ENCODE data around the gene TARBP1.

DNA sequence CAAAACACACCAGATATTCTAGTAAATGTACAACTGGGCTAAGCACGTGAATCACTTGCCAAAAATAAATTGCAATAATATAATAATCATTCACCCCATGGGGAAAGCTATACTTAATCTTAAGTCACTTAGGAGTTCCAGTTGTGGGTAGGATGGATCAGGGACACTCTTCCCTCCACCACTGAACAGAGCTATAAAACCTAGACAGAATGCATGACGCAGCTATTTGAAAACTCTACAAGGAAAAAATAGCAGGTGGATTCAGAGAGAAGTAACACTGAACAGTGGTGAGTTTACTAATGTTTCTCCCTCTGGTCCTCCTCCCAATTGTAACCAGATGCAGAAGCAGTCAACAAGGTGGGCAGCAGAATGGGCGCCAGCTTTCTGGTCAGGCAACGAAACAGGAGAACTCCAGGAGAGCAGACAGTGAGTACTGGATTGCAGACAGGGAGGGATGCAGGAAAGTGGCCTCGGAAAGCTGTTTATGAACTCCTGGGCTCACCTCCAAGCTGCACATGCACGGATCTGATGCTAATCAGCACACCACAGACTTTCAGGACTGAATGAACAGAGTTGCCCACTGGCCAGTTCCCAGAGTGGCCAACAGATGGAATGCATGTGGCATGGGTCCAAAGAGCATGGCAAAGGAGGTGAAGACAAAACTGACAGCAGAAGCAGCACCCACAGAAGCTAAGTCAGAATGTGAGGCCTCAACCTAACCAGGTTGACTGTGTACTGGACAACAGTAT lies 41.4 kb downstream of the TARBP1 start:
- TF ChIP-seq, protein P1, sequence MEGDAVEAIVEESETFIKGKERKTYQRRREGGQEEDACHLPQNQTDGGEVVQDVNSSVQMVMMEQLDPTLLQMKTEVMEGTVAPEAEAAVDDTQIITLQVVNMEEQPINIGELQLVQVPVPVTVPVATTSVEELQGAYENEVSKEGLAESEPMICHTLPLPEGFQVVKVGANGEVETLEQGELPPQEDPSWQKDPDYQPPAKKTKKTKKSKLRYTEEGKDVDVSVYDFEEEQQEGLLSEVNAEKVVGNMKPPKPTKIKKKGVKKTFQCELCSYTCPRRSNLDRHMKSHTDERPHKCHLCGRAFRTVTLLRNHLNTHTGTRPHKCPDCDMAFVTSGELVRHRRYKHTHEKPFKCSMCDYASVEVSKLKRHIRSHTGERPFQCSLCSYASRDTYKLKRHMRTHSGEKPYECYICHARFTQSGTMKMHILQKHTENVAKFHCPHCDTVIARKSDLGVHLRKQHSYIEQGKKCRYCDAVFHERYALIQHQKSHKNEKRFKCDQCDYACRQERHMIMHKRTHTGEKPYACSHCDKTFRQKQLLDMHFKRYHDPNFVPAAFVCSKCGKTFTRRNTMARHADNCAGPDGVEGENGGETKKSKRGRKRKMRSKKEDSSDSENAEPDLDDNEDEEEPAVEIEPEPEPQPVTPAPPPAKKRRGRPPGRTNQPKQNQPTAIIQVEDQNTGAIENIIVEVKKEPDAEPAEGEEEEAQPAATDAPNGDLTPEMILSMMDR (IDR thresholded peaks at IDR 0.05): no peak
- TF ChIP-seq POLR2A (IDR thresholded peaks at IDR 0.05): no peak

All from thyroid gland (tissue), 4 donors.